Measurements from ENCODE around the gene MAP6.

GRCh38 chr11:75715688-75716087 lies 46.9 kb upstream of the MAP6 start:
- TF ChIP-seq ATF7 (IDR thresholded peaks at IDR 0.05) (no peak), ATF7 (CRISPR knock-in tag; IDR thresholded peaks at IDR 0.05) (no peak), CTCF (CRISPR knock-in tag; IDR thresholded peaks at IDR 0.05) (no peak), NCOA2 (CRISPR knock-in tag; IDR thresholded peaks at IDR 0.05) (no peak), ZMAT5 (CRISPR knock-in tag; IDR thresholded peaks at IDR 0.05; ENCODE audit: borderline replicate concordance, low read depth) (no peak), ZNF563 (CRISPR knock-in tag; IDR thresholded peaks at IDR 0.05) (no peak), SETDB1 (CRISPR knock-in tag; IDR thresholded peaks at IDR 0.05; ENCODE audit: borderline replicate concordance) (no peak), YY1 (IDR thresholded peaks at IDR 0.05; ENCODE audit: insufficient read depth, insufficient replicate concordance, low read depth, low read length) (no peak), ZNF768 (CRISPR knock-in tag; IDR thresholded peaks at IDR 0.05) (no peak), CSRNP1 (CRISPR knock-in tag; IDR thresholded peaks at IDR 0.05) (no peak), ZNF615 (CRISPR knock-in tag; IDR thresholded peaks at IDR 0.05; ENCODE audit: borderline replicate concordance) (no peak)
